HepG2 (cell line): ENCODE data around the gene UTS2R. TPM values are rescaled to one million over a fixed set of nuclear protein-coding genes. Genes with fewer than 3 reads are reported as not detected.

Experiments
- CHCHD3 ChIP-seq: sonication (generic); formaldehyde crosslinking; IDR thresholded peaks from 2 replicates; pipeline ENCODE4 v1.8.0; 2022; ENCODE audit warnings: mild to moderate bottlenecking, missing genetic modification reagents, moderate library complexity
- DMAP1 ChIP-seq: IDR thresholded peaks from 2 replicates; pipeline ENCODE4 v1.6.1; 2016
- FOSL1 ChIP-seq: sonication (generic); formaldehyde crosslinking; IDR thresholded peaks from 2 replicates; pipeline ENCODE4 v1.9.0; 2021; ENCODE audit warnings: missing genetic modification reagents, borderline replicate concordance
- FOXO1 ChIP-seq: sonication (generic); formaldehyde crosslinking; IDR thresholded peaks from 2 replicates; pipeline ENCODE4 v1.4.0; 2020; ENCODE audit warnings: missing genetic modification reagents
- GABPA ChIP-seq, 2 experiments: IDR thresholded peaks; 2 replicates each; pipeline ENCODE4 v1.6.1; 2011 to 2016; ENCODE audit warnings: low read depth in 2 of 2, low read length in 1 of 2, missing biosample characterization in 1 of 2, missing genetic modification characterization in 1 of 2
- HES4 ChIP-seq: sonication (generic); formaldehyde crosslinking; IDR thresholded peaks from 2 replicates; pipeline ENCODE4 v1.9.0; 2021; ENCODE audit warnings: mild to moderate bottlenecking, missing genetic modification reagents, borderline replicate concordance
- MED8 ChIP-seq: sonication (generic); formaldehyde crosslinking; IDR thresholded peaks from 2 replicates; pipeline ENCODE4 v1.8.1; 2023; ENCODE audit warnings: mild to moderate bottlenecking, missing genetic modification reagents; ENCODE audit not compliant: insufficient replicate concordance
- MYNN ChIP-seq: sonication (generic); formaldehyde crosslinking; IDR thresholded peaks from 2 replicates; pipeline ENCODE4 v1.4.0; 2020; ENCODE audit warnings: mild to moderate bottlenecking, low read depth, missing genetic modification reagents
- PAWR ChIP-seq: sonication (generic); formaldehyde crosslinking; IDR thresholded peaks from 2 replicates; pipeline ENCODE4 v1.4.0; 2020; ENCODE audit warnings: missing genetic modification reagents, mild to moderate bottlenecking, borderline replicate concordance
- PAX8 ChIP-seq: sonication (generic); formaldehyde crosslinking; IDR thresholded peaks from 2 replicates; pipeline ENCODE4 v1.8.0; 2022; ENCODE audit warnings: mild to moderate bottlenecking, missing genetic modification reagents, borderline replicate concordance
- TOE1 ChIP-seq: sonication (generic); formaldehyde crosslinking; IDR thresholded peaks from 2 replicates; pipeline ENCODE4 v1.4.0; 2020; ENCODE audit warnings: mild to moderate bottlenecking, missing genetic modification reagents
- TP53 ChIP-seq: sonication (generic); formaldehyde crosslinking; conservative IDR thresholded peaks from 2 replicates; pipeline ENCODE4 v1.4.0; 2020; ENCODE audit warnings: missing genetic modification reagents
- ZNF547 ChIP-seq: sonication (generic); formaldehyde crosslinking; IDR thresholded peaks from 2 replicates; pipeline ENCODE4 v1.5.1; 2020; ENCODE audit warnings: mild to moderate bottlenecking, missing genetic modification reagents
- polyA plus RNA-seq, 8 experiments: library from polyadenylated mRNA; depleted of rRNA in 3 of 8; stranded (reverse) in 7 of 8; unstranded in 1 of 8; fragments of >200 nt; fragmentation: Illumina TruSeq in 4 of 8; extraction: Trizol in 4 of 8; gene quantifications; 2 replicates each; pipeline versions ENCODE4 v1.2.1 to v1.2.3, GENCODE V29; 2011 to 2016; ENCODE audit warnings: low read depth in 4 of 8, missing spikeins in 1 of 8, mixed read lengths in 1 of 8; ENCODE audit not compliant: insufficient read depth in 1 of 8
- total RNA-seq, 5 experiments: library from RNA; depleted of rRNA; stranded (reverse); fragments of >200 nt; fragmentation: Illumina TruSeq; extraction: Trizol; gene quantifications; 2 replicates each; pipeline ENCODE4 v1.2.3, GENCODE V29; 2016; ENCODE audit warnings: low read depth in 1 of 5
- TF ChIP-seq, protein P1 (sequence below): sonication (generic); formaldehyde crosslinking; IDR thresholded peaks from 2 replicates; pipeline ENCODE4 v1.8.1; 2023; ENCODE audit warnings: mild to moderate bottlenecking, missing genetic modification reagents
- TF ChIP-seq, protein P2 (sequence below): sonication (generic); formaldehyde crosslinking; IDR thresholded peaks from 2 replicates; pipeline ENCODE4 v1.9.0; 2021; ENCODE audit warnings: missing genetic modification reagents, mild to moderate bottlenecking, borderline replicate concordance
- TF ChIP-seq, protein P3 (sequence below): sonication (generic); formaldehyde crosslinking; IDR thresholded peaks from 2 replicates; pipeline ENCODE4 v1.4.0; 2020; ENCODE audit warnings: low read depth, missing genetic modification reagents
- TF ChIP-seq, protein P4 (sequence below): IDR thresholded peaks from 2 replicates; pipeline ENCODE4 v1.6.1; 2012; ENCODE audit warnings: inconsistent platforms
- TF ChIP-seq, protein P5 (sequence below): sonication (generic); formaldehyde crosslinking; IDR thresholded peaks from 2 replicates; pipeline ENCODE4 v1.5.0; 2020; ENCODE audit warnings: mild to moderate bottlenecking, missing genetic modification reagents

Gene UTS2R
- total and polyA plus RNA-seq, 2 of the 13 experiments (the other 11 are each of a cell fraction or from before 2014, with no cell fraction given): 0.13 to 0.15 TPM

DNA sequence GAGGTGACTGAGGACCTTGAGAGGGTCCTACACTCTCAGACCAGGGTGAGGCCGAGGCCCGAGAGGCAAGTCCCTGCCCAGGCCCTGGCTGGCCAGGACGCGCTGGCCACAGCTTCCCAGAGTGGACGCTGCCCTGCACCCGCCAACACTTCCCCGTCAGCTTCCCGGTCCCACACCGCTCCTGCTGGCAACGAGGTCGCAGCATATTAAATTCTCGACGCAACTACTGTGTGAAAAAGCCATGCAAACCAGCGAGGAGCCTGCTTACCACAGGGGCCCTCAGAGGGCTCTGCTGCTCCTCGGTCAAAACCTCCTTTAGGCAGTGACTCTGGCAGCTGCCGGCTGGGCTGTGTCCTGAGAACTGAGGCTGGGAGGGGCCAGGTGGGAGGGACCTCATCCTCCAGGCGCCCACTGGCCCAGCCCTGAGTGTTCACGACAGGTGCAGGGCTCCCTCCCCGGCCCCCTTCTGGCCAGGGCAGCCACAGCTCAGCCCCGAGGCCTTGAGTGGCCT is 14.7 kb upstream of the UTS2R start (continued):
- TF ChIP-seq, protein P1, sequence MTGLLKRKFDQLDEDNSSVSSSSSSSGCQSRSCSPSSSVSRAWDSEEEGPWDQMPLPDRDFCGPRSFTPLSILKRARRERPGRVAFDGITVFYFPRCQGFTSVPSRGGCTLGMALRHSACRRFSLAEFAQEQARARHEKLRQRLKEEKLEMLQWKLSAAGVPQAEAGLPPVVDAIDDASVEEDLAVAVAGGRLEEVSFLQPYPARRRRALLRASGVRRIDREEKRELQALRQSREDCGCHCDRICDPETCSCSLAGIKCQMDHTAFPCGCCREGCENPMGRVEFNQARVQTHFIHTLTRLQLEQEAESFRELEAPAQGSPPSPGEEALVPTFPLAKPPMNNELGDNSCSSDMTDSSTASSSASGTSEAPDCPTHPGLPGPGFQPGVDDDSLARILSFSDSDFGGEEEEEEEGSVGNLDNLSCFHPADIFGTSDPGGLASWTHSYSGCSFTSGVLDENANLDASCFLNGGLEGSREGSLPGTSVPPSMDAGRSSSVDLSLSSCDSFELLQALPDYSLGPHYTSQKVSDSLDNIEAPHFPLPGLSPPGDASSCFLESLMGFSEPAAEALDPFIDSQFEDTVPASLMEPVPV (CRISPR knock-in tag): no peak
- TF ChIP-seq CHCHD3 (CRISPR knock-in tag) (0 out of 2 replicates have a peak, but pooled peaks have one; percentile 15), MYNN (CRISPR knock-in tag) (no peak), TOE1 (CRISPR knock-in tag) (no peak), TP53 (CRISPR knock-in tag) (no peak), FOXO1 (no peak), MED8 (CRISPR knock-in tag) (no peak), PAX8 (no peak), GABPA (IDR thresholded peaks at IDR 0.05; ENCODE audit: low read depth, low read length) (no peak), GABPA (CRISPR knock-in tag; IDR thresholded peaks at IDR 0.05; ENCODE audit: low read depth) (no peak), DMAP1 (CRISPR knock-in tag) (no peak), FOSL1 (CRISPR knock-in tag) (no peak), HES4 (CRISPR knock-in tag) (no peak), ZNF547 (CRISPR knock-in tag) (no peak), PAWR (CRISPR knock-in tag) (no peak)
- TF ChIP-seq, protein P2, sequence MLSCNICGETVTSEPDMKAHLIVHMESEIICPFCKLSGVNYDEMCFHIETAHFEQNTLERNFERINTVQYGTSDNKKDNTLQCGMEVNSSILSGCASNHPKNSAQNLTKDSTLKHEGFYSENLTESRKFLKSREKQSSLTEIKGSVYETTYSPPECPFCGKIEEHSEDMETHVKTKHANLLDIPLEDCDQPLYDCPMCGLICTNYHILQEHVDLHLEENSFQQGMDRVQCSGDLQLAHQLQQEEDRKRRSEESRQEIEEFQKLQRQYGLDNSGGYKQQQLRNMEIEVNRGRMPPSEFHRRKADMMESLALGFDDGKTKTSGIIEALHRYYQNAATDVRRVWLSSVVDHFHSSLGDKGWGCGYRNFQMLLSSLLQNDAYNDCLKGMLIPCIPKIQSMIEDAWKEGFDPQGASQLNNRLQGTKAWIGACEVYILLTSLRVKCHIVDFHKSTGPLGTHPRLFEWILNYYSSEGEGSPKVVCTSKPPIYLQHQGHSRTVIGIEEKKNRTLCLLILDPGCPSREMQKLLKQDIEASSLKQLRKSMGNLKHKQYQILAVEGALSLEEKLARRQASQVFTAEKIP (CRISPR knock-in tag): no peak
- TF ChIP-seq, protein P3, sequence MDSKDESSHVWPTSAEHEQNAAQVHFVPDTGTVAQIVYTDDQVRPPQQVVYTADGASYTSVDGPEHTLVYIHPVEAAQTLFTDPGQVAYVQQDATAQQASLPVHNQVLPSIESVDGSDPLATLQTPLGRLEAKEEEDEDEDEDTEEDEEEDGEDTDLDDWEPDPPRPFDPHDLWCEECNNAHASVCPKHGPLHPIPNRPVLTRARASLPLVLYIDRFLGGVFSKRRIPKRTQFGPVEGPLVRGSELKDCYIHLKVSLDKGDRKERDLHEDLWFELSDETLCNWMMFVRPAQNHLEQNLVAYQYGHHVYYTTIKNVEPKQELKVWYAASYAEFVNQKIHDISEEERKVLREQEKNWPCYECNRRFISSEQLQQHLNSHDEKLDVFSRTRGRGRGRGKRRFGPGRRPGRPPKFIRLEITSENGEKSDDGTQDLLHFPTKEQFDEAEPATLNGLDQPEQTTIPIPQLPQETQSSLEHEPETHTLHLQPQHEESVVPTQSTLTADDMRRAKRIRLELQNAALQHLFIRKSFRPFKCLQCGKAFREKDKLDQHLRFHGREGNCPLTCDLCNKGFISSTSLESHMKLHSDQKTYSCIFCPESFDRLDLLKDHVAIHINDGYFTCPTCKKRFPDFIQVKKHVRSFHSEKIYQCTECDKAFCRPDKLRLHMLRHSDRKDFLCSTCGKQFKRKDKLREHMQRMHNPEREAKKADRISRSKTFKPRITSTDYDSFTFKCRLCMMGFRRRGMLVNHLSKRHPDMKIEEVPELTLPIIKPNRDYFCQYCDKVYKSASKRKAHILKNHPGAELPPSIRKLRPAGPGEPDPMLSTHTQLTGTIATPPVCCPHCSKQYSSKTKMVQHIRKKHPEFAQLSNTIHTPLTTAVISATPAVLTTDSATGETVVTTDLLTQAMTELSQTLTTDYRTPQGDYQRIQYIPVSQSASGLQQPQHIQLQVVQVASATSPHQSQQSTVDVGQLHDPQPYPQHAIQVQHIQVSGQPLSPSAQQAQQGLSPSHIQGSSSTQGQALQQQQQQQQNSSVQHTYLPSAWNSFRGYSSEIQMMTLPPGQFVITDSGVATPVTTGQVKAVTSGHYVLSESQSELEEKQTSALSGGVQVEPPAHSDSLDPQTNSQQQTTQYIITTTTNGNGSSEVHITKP (CRISPR knock-in tag): no peak
- TF ChIP-seq, protein P4, sequence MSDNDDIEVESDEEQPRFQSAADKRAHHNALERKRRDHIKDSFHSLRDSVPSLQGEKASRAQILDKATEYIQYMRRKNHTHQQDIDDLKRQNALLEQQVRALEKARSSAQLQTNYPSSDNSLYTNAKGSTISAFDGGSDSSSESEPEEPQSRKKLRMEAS: peak; percentile 42; the same call in 1 of the 2 replicates
- TF ChIP-seq, protein P5, sequence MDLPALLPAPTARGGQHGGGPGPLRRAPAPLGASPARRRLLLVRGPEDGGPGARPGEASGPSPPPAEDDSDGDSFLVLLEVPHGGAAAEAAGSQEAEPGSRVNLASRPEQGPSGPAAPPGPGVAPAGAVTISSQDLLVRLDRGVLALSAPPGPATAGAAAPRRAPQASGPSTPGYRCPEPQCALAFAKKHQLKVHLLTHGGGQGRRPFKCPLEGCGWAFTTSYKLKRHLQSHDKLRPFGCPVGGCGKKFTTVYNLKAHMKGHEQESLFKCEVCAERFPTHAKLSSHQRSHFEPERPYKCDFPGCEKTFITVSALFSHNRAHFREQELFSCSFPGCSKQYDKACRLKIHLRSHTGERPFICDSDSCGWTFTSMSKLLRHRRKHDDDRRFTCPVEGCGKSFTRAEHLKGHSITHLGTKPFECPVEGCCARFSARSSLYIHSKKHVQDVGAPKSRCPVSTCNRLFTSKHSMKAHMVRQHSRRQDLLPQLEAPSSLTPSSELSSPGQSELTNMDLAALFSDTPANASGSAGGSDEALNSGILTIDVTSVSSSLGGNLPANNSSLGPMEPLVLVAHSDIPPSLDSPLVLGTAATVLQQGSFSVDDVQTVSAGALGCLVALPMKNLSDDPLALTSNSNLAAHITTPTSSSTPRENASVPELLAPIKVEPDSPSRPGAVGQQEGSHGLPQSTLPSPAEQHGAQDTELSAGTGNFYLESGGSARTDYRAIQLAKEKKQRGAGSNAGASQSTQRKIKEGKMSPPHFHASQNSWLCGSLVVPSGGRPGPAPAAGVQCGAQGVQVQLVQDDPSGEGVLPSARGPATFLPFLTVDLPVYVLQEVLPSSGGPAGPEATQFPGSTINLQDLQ (CRISPR knock-in tag): no peak
